ENCODE results near the gene NR2C2.

Gene NR2C2

DNA sequence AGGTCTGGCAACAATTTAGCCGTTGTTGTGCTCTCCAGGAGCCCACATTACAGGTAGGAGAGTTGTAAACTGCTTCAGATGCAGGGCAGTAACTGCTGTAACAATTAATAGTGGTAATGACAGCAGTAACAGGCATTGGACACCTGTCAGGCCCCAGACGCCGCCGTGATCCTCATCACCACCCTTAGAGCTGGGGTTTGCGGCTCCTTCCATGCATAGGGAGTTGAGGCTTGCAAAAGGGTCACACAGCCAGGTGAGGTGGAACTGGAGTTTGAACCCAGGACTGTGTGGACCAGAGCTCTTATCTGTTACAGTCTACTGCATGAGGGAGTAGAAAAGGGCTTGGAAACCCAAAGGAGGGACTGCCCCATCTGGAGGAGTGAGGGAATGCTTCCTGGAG, 26.8 kb upstream of the NR2C2 start:
- Histone ChIP-seq H3K27ac (peak overlapping the region in 1 of 21 experiments; percentile 4), H3K4me3 (no peak overlapping the region)

DNA sequence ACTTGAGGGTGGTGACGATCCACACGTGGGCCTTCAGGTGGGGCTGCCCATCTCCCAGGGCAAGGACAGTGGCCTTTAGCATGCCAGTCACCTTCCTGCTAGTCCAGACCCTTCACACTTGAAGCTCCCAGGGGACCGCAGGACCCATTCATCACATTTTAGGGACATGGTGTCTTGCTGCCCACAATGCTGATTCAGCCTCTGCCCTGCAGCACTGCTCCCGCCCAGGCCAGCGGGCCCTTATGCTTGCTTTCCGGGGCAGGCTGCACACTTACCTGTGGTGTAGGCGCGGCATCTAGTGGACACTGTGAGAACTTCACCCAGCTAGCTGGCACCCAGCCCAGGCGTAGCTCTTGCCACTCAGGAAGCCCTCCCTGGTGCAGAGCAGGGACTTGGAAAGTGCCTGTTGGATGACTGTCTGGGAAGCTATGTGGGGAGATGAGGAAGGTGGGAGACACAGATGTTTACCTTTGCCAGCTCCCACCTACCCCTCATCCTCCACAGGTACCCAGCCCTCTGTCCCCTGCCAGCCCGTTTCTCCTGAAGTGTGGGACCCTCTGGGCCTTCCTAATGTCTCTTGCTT, 26.3 kb upstream of the NR2C2 start:
- peak overlapping the region in 1 of 21 experiments; percentile 4 for H3K27ac ChIP-seq
- no peak overlapping the region for H3K4me3 ChIP-seq

DNA sequence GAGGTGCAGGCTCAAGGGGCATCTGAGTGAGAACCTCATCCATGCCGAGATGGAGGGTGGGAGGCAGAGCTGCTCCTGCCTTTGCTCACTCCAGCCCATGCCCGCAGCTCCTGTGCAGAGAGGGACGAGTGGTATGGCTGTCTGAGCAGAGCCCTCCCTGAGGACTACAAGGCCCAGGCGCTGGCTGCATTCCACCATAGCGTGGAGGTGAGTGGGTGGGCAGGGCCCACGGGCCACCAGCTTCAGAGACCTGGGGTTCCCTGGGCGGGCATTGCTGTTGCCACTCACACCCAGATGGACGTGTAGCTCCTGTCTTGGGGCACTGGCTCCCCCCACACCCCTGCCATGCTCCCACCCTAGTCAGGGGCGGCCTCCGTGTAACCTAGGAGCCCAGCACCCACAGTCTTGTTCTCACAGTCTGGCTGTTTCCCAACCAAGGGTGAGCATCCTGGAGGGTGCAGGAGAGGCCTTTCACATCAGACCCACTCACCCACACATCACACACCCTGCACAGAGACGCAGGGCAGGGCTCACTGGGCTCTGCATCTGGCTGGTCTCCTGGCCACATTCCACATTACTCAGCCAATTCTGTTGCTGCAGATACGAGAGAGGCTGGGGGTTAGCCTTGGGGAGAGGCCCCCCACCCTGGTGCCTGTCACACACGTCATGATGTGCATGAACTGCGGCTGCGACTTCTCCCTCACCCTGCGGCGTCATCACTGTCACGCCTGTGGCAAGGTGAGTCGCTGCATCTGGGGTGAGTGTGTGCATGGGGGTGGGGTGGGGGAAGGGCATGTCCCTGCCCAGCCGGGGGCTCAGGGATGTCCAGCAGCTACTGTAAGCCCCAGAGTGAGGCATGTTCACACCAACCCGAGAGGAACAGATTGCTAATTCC, 25.3 kb upstream of the NR2C2 start:
- Histone ChIP-seq H3K27ac (no peak overlapping the region), H3K4me3 (no peak overlapping the region)

GRCh38 chr3:14922863-14923262, 24.5 kb upstream of the NR2C2 start:
- Histone ChIP-seq H3K4me3 (no peak overlapping the region), H3K27ac (no peak overlapping the region)

DNA sequence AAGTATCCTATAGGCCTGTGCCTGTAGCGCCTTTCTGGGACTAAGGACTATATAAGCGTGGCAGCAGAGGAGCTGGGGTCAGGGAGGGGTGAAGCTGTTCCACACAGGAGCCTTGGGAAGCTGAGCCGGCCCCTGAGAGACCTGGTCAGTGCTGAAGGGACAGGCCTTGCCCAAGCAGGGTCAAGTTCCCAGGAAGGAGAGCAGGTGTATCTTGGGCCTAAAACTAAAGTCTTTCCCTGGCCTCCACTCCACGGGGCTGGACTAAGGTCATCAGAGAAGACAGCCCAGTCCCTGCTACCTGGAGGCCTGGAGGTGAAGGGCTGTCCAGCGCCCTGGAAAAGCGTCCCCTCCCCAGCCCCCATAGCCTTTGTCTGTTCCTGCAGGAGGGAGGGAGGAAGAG, 23.9 kb upstream of the NR2C2 start:
- no peak overlapping the region for H3K4me3 ChIP-seq
- no peak overlapping the region for H3K27ac ChIP-seq

DNA sequence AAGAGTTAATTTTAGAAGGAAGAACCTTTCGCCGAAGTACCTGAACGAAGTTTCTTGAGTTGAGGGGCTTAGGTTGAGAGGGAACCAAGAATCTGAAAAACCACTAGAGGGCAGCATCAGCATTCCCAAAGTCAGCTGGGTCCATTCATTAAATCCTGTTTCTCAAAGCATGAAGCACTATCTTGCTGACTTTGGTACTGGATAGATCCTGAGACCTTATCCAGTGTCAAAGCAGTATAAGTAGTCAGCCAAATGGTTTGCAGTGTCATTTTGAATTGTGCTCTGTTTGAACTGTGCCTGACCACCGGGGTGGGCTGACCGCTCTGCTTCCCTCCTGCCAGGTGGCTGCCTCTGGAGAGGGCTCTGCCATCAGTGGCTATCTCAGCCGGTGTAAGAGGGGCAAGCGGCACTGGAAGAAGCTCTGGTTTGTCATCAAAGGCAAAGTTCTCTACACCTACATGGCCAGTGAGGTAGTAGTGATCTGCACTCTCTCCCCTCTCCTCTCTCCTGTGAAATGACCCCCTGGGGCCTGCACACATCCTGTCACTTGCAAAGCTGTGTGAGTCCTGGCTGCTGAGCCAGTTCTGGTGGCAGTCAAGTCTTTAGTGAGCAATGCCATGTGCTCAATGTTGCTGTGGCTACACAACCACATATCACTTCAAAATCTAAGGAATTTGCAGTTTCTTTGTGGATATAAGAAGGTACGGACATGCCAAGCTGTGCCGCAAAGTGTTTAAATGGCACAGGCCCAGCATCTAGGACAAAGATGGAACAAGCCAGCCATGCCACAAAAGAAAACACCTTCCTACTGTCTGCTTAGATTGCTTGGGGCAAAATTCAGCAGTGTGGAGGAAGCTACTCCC, 21.4 kb upstream of the NR2C2 start:
- Histone ChIP-seq H3K27ac (no peak overlapping the region), H3K4me3 (no peak overlapping the region)

GRCh38 chr3:14926592-14926991, 20.8 kb upstream of the NR2C2 start:
- Histone ChIP-seq H3K4me3 (no peak overlapping the region), H3K27ac (no peak overlapping the region)

DNA sequence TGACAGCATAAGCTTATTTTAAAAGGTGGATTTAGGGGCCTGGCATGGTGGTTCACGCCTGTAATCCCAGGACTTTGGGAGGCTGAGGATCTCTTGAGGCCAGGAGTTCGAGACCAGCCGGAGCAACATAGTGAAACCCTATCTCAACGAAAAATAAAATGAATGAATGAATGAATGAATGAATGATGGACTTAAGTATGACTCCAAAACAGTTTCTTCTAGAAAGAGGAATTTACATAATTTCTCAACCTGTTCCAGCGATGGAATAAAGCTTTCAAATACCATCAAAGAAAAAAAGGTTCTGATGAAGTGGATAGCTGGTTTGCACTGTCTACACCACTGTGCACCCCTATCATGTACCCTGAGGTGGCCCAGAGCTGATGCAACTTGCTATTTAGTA, 20.1 kb upstream of the NR2C2 start:
- Histone ChIP-seq H3K4me3 (no peak overlapping the region), H3K27ac (no peak overlapping the region)

DNA sequence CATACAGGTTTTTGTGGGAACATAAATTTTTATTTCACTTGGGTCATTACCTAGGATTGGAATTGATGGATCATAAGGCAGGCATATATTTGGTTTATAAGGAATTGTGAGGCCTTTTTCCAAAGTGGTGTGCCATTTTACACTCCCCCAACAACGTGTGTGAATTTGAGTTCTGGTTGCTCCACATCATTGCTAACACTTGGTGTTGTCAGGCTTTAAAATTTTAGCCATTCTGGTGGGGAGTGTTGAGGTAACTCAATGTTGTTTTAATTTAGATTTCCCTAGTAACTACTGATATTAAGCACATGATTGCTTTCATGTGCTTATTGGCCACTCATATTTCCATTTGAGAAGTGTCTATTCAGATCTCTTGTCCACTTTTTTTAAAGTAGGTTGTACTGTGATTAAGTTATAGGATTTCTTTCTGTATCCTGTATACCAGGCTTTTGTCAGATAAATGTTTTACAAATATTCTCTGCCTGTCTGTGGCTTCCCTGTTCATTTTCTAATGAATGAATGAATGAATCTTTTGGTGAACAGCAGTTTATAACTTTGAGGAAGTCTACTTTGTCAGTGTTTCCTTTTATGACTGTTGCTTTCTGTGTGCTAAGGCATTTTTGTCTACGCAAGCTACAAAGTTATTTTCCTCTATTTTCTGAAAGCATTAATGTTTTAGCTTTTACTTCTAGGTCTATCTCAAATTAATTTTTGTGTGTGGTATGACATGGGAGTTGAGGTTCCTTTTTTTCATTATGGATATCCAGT, 17.9 kb upstream of the NR2C2 start:
- Histone ChIP-seq H3K4me3 (no peak overlapping the region), H3K27ac (no peak overlapping the region)

DNA sequence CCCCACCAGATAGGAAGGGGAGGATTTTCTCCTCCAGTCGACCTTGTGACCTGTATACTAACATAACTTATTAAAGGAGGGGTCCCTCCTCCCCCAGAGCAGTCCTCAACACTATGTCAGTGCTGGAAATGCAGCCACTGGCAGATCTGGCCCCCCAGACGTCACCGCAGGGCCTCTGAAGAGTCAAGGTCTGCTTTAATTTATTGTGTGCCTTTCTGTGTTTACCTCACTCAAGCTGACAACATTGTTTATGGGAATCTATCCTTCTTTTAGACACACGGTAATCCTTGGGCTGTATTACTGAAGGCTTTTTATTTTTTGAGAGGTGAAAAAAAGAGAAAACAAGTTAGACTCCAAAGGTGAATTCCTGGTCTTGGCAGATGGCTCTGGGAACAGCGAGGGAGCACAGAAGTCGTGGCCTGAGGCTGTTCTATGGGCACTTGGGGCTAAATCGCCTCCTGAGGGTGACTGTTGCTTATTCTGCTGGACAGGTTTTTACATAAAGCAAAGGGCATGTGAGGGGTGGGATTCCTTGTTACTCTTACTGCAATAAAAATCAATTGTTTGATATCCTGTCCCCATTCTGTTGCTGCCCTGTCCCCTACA, 13.5 kb upstream of the NR2C2 start:
- Histone ChIP-seq H3K4me3 (no peak overlapping the region), H3K27ac (no peak overlapping the region)

- H3K27ac ChIP-seq = no peak overlapping the region
- H3K4me3 ChIP-seq = no peak overlapping the region
These were observed 11.6 kb upstream of the NR2C2 start for GRCh38 chr3:14935592-14936345.

GRCh38 chr3:14938954-14939353, 8.4 kb upstream of the NR2C2 start:
- Histone ChIP-seq H3K27ac (no peak overlapping the region), H3K4me3 (no peak overlapping the region)

- H3K27ac ChIP-seq = no peak overlapping the region
- no peak overlapping the region for H3K4me3 ChIP-seq
These were observed 5.5 kb upstream of the NR2C2 start for GRCh38 chr3:14941871-14942270.

- no peak overlapping the region for H3K4me3 ChIP-seq
- H3K27ac ChIP-seq = no peak overlapping the region
These were observed 4.3 kb upstream of the NR2C2 start for GRCh38 chr3:14943042-14943441.

DNA sequence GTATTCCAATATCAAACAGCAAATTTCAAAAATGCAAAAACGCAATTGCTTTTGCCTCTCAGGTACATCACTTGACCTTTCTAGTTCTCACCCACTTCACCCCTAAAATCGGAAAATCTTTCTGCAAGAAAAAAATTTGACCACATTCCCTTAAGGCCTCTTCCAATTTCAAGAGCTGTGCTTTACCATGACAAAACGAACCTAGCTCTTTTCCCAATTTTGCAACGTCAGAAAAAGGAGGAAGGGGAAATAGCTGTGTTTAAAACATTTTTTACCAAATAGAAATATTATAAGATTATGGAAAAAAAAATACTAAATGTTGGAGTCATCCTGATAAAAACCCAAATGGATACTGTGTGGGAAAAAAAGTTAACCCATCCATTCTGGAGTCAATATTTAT, 1.1 kb upstream of the NR2C2 start:
- peak overlapping the region; percentile 71 to 100 (median 98) for H3K4me3 ChIP-seq
- peak overlapping the region in 17 of 21 experiments; percentile 94 to 99 (median 98) for H3K27ac ChIP-seq

DNA sequence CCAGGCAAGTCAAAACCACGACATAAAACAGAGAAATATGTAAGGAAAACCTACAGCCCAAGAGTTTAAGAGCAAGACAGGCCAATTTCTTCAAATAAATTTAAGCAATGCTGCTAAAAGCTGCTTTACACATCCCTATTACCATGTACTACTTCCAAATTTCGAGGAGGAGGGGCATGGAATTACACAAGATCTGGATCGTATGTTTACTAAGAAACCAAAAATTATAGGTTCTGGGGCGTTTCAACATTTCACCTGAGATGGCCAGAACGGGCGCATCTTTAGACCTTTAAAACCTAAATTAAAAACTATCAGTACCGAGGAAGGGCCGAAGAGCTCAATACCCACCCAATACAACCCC, 664 bp upstream of the NR2C2 start:
- peak overlapping the region; percentile 94 to 99 (median 98) for H3K27ac ChIP-seq
- peak overlapping the region; percentile 71 to 100 (median 98) for H3K4me3 ChIP-seq

DNA sequence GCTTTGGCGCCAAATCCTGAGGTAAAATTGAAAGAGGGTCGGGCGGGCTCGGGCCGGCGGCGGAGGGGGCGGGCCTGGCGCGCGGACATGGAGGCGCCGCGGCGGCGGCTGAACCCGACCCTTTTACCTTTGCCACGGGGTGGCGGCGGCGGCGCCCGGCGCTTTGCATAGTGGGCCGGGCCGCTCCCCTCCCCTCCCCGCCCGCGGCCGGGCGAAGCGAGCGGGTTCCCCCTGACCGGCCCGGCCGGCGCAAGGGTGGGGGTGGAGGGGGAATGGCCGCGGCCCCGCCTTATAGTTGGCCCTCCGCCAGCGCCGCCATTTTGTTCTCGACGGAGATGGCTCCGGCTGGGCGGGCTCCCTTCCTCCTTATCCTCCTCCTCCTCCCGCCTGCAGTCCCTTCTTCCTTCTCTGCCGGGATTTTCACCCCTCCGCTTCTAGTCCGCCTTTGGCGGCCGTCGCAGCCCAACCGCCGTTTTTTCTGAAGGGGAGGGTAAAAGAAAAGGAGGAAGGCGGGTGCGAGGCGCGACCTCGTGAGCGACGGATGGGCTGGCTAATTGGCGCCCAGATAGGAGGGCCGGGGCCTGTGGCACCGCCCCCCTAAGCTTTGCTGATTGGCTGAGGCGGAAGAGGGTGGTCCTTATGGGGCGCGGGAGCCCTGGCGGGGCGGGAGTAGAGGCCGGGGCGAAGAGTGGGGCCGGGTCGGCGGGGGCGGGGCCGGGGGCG, 664 bp downstream of the NR2C2 start:
- H3K27ac ChIP-seq = peak overlapping the region; percentile 94 to 99 (median 98)
- peak overlapping the region; percentile 71 to 100 (median 98) for H3K4me3 ChIP-seq

DNA sequence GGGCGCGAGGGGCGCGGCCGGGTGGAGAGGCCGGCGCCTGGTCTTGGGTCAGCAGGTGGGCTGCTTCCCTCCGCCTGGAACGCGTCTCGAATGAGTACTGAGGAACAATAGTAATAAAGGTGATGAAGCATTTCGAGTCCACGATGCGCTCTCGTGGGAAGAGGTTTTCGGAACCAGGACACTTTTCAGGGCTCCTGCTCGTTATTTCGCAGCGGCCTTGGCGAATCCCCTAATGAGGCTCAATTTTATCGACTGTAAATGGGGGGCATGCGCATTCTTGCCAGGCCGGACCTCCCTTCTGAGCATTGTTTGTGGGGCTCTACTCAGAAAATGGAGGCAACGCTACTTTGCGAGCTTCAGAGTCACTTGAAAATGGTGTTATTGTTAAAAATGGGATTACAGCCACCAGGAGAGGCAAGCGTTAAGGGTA, 1.2 kb downstream of the NR2C2 start:
- peak overlapping the region; percentile 71 to 100 (median 98) for H3K4me3 ChIP-seq
- peak overlapping the region; percentile 34 to 99 (median 98) for H3K27ac ChIP-seq

Data from skin epidermis (tissue), 12 donors.